ENCODE measurements around the gene PHF5A. TPM values are rescaled to one million over a fixed set of nuclear protein-coding genes. Genes with fewer than 3 reads are reported as not detected.
A peak's percentile ranks its signal among the peaks of the same experiment; 100 is the strongest.
"Not testable (repeated sequence)": the region's sequence is repeated elsewhere in the genome, so short reads cannot be mapped to it uniquely, and the experiment has no call there.

PHF5A gene
- total RNA-seq, 1 donor from 2014 or later: 74.3 TPM

- Mint-ChIP-seq H3K4me1 (ENCODE audit: low read depth) (no peaks in the 10 kb centered on the region), H3K27ac (no peak overlapping the region), H3K4me3 (ENCODE audit: low read depth) (no peak overlapping the region), H3K27me3 (ENCODE audit: low read depth) (no peaks in the 10 kb centered on the region), H3K9me3 (no peaks in the 10 kb centered on the region), H3K36me3 (ENCODE audit: low read depth) (peaks cover 58% of the 10 kb centered on the region)
- DNase-seq (ENCODE audit: low spot score): no peak
- intact Hi-C loops (cut with micrococcal nuclease): no loop called here
Observed at GRCh38 chr22:41436322-41437113, 32.0 kb downstream of the PHF5A start.

- intact Hi-C loops (cut with micrococcal nuclease): no loop called here
Observed at GRCh38 chr22:41435560-41435959, 32.9 kb downstream of the PHF5A start.

GRCh38 chr22:41434361-41435003 is 34.0 kb downstream of the PHF5A start:
- H3K4me3 Mint-ChIP-seq (ENCODE audit: low read depth); H3K4me1 Mint-ChIP-seq (ENCODE audit: low read depth); intact Hi-C loops (cut with micrococcal nuclease); H3K27ac Mint-ChIP-seq; DNase-seq (ENCODE audit: low spot score); H3K27me3 Mint-ChIP-seq (ENCODE audit: low read depth); H3K9me3 Mint-ChIP-seq: not testable (repeated sequence)
- peaks cover 62% of the 10 kb centered on the region for H3K36me3 Mint-ChIP-seq (ENCODE audit: low read depth)

More at GRCh38 chr22:41435560-41435959, 32.9 kb downstream of the PHF5A start:
- H3K27me3 Mint-ChIP-seq (ENCODE audit: low read depth): no peaks in the 10 kb centered on the region
- no peak for DNase-seq (ENCODE audit: low spot score)
- no peak overlapping the region for H3K27ac Mint-ChIP-seq
- H3K4me1 Mint-ChIP-seq (ENCODE audit: low read depth): no peaks in the 10 kb centered on the region
- no peak overlapping the region for H3K4me3 Mint-ChIP-seq (ENCODE audit: low read depth)
- H3K9me3 Mint-ChIP-seq: no peaks in the 10 kb centered on the region
- H3K36me3 Mint-ChIP-seq (ENCODE audit: low read depth): peaks cover 62% of the 10 kb centered on the region

GRCh38 chr22:41433480-41433879 is 35.0 kb downstream of the PHF5A start:
- H3K9me3 Mint-ChIP-seq; H3K27ac Mint-ChIP-seq; H3K4me1 Mint-ChIP-seq (ENCODE audit: low read depth); intact Hi-C loops (cut with micrococcal nuclease); H3K27me3 Mint-ChIP-seq (ENCODE audit: low read depth); H3K4me3 Mint-ChIP-seq (ENCODE audit: low read depth); DNase-seq (ENCODE audit: low spot score): not testable (repeated sequence)
- H3K36me3 Mint-ChIP-seq (ENCODE audit: low read depth): peaks cover 58% of the 10 kb centered on the region

GRCh38 chr22:41431656-41432055 is 36.8 kb downstream of the PHF5A start:
- Mint-ChIP-seq H3K4me1 (ENCODE audit: low read depth) (peaks cover 3% of the 10 kb centered on the region), H3K9me3 (no peaks in the 10 kb centered on the region), H3K27ac (peak overlapping the region; percentile 49), H3K27me3 (ENCODE audit: low read depth) (no peaks in the 10 kb centered on the region), H3K4me3 (ENCODE audit: low read depth) (no peak overlapping the region), H3K36me3 (ENCODE audit: low read depth) (peaks cover 53% of the 10 kb centered on the region)
- no peak for DNase-seq (ENCODE audit: low spot score)
- intact Hi-C loops (cut with micrococcal nuclease): no loop called here

- Mint-ChIP-seq H3K27ac (no peak overlapping the region), H3K9me3 (no peaks in the 10 kb centered on the region), H3K36me3 (ENCODE audit: low read depth) (peaks cover 45% of the 10 kb centered on the region), H3K27me3 (ENCODE audit: low read depth) (no peaks in the 10 kb centered on the region), H3K4me3 (ENCODE audit: low read depth) (no peak overlapping the region), H3K4me1 (ENCODE audit: low read depth) (peaks cover 9% of the 10 kb centered on the region)
- intact Hi-C loops (cut with micrococcal nuclease): no loop called here
- DNase-seq (ENCODE audit: low spot score): no peak
Observed at GRCh38 chr22:41429951-41430332, 38.5 kb downstream of the PHF5A start.

GRCh38 chr22:41429232-41429950 is 39.1 kb downstream of the PHF5A start:
- intact Hi-C loops (cut with micrococcal nuclease): no loop called here

GRCh38 chr22:41425660-41426365 is 42.7 kb downstream of the PHF5A start:
- no peak overlapping the region for H3K4me3 Mint-ChIP-seq (ENCODE audit: low read depth)
- peak; percentile 37 for DNase-seq (ENCODE audit: low spot score)
- H3K9me3 Mint-ChIP-seq: no peaks in the 10 kb centered on the region
- no peaks in the 10 kb centered on the region for H3K27me3 Mint-ChIP-seq (ENCODE audit: low read depth)
- intact Hi-C loops (cut with micrococcal nuclease): no loop called here
- peak overlapping the region; percentile 54 for H3K27ac Mint-ChIP-seq
- H3K4me1 Mint-ChIP-seq (ENCODE audit: low read depth): peaks cover 9% of the 10 kb centered on the region
- peaks cover 19% of the 10 kb centered on the region for H3K36me3 Mint-ChIP-seq (ENCODE audit: low read depth)

More at GRCh38 chr22:41429232-41429950, 39.1 kb downstream of the PHF5A start:
- Mint-ChIP-seq H3K27ac (no peak overlapping the region), H3K27me3 (ENCODE audit: low read depth) (no peaks in the 10 kb centered on the region), H3K4me3 (ENCODE audit: low read depth) (no peak overlapping the region), H3K4me1 (ENCODE audit: low read depth) (peaks cover 9% of the 10 kb centered on the region), H3K36me3 (ENCODE audit: low read depth) (peaks cover 40% of the 10 kb centered on the region), H3K9me3 (no peaks in the 10 kb centered on the region)
- DNase-seq (ENCODE audit: low spot score): no peak

- Mint-ChIP-seq H3K4me1 (ENCODE audit: low read depth) (peaks cover 10% of the 10 kb centered on the region), H3K27me3 (ENCODE audit: low read depth) (no peaks in the 10 kb centered on the region), H3K9me3 (no peaks in the 10 kb centered on the region), H3K36me3 (ENCODE audit: low read depth) (peaks cover 11% of the 10 kb centered on the region), H3K27ac (no peak overlapping the region), H3K4me3 (ENCODE audit: low read depth) (no peak overlapping the region)
- intact Hi-C loops (cut with micrococcal nuclease): no loop called here
- no peak for DNase-seq (ENCODE audit: low spot score)
Observed at GRCh38 chr22:41418717-41419116, 49.8 kb downstream of the PHF5A start.

GRCh38 chr22:41417622-41418390 is 50.7 kb downstream of the PHF5A start:
- H3K27me3 Mint-ChIP-seq (ENCODE audit: low read depth): no peaks in the 10 kb centered on the region
- H3K9me3 Mint-ChIP-seq: no peaks in the 10 kb centered on the region
- H3K4me3 Mint-ChIP-seq (ENCODE audit: low read depth): no peak overlapping the region
- peaks cover 8% of the 10 kb centered on the region for H3K36me3 Mint-ChIP-seq (ENCODE audit: low read depth)
- H3K4me1 Mint-ChIP-seq (ENCODE audit: low read depth): peaks cover 10% of the 10 kb centered on the region
- H3K27ac Mint-ChIP-seq: no peak overlapping the region
- intact Hi-C loops (cut with micrococcal nuclease): no loop called here
- no peak for DNase-seq (ENCODE audit: low spot score)

- peak overlapping the region; percentile 55 for H3K27ac Mint-ChIP-seq
- no peak for DNase-seq (ENCODE audit: low spot score)
- no peaks in the 10 kb centered on the region for H3K9me3 Mint-ChIP-seq
- no peaks in the 10 kb centered on the region for H3K27me3 Mint-ChIP-seq (ENCODE audit: low read depth)
- peak overlapping the region; percentile 97 for H3K4me3 Mint-ChIP-seq (ENCODE audit: low read depth)
- H3K36me3 Mint-ChIP-seq (ENCODE audit: low read depth): peaks cover 8% of the 10 kb centered on the region
- intact Hi-C loops (cut with micrococcal nuclease): no loop called here
- H3K4me1 Mint-ChIP-seq (ENCODE audit: low read depth): peaks cover 19% of the 10 kb centered on the region
Observed at GRCh38 chr22:41415554-41415953, 52.9 kb downstream of the PHF5A start.
